K562 (cell line): ENCODE results near the gene ENKD1. TPM values are rescaled to one million over a fixed set of nuclear protein-coding genes. Genes with fewer than 3 reads are reported as not detected.

ENCODE experiments used
- ATAC-seq: fragments of 200-7000 bp; cut with Tn5 transposase; 3 replicates; pipeline ENCODE4 v1.9.1; 2020; ENCODE audit warnings: moderate library complexity
- BruUV-seq: library from RNA; stranded (reverse); fragments of 400-500 nt; replicated peaks from 2 replicates; lab custom pipeline; 2021; lab: Mats Ljungman, UMichigan
- CTCF ChIA-PET: fragments of 300-600 bp; formaldehyde crosslinking; extraction: SDS; loops from one replicate; lab custom pipeline; 2021; ENCODE audit warnings: low intra/inter-chr PET ratio; lab: Yijun Ruan, JAX
- POLR2A ChIA-PET: fragments of 300-600, 350-650 bp; sonication (Branson Sonifier 250); formaldehyde crosslinking; extraction: SDS; loops from one replicate; lab custom pipeline; 2021; ENCODE audit warnings: antibody characterized with exemption, inconsistent platforms; lab: Yijun Ruan, JAX
- DNase-seq, 4 experiments: peaks; one replicate each; pipeline versions ENCODE4 v3.0.0 to v3.0.0-alpha.2; 2011 to 2018; ENCODE audit warnings: low spot score in 3 of 4, mixed read lengths in 3 of 4; ENCODE audit errors: extremely low read depth in 1 of 4
- FAIRE-seq: peaks from 2 replicates; lab custom pipeline; 2011; peaks lifted over from hg19 to GRCh38; lab: Jason Lieb, UNC
- H2AFZ ChIP-seq: 2 replicates; pipeline ENCODE4 v1.6.0; 2011; ENCODE audit warnings: low read depth, low read length, control low read depth, inconsistent platforms
- H3K27ac ChIP-seq: fragments of 200-600 bp; 3 replicates; pipeline ENCODE4 v1.8.0; 2011; ENCODE audit warnings: low read depth, mild to moderate bottlenecking, control low read depth, inconsistent platforms, low read length, moderate library complexity, mixed read lengths; ENCODE audit errors: extremely low read depth
- H3K27me3 ChIP-seq, 2 experiments: fragments of 300-600 bp in 1 of 2; 2 replicates in 1 of 2; 3 replicates in 1 of 2; pipeline versions ENCODE4 v1.6.0 to v1.8.0; 2011; ENCODE audit warnings: inconsistent platforms in 2 of 2, low read length in 2 of 2, mild to moderate bottlenecking in 1 of 2, mixed read lengths in 1 of 2, moderate library complexity in 1 of 2; ENCODE audit not compliant: control insufficient read depth in 2 of 2, insufficient read depth in 2 of 2
- H3K36me3 ChIP-seq: fragments of 300-600 bp; 3 replicates; pipeline ENCODE4 v1.8.0; 2011; ENCODE audit warnings: mild to moderate bottlenecking, low read length, inconsistent platforms; ENCODE audit not compliant: control insufficient read depth, insufficient read depth
- H3K4me1 ChIP-seq, 2 experiments: fragments of 200-600 bp in 1 of 2; replicated peaks in 1 of 2; 2 replicates in 1 of 2; 3 replicates in 1 of 2; pipeline versions ENCODE4 v1.5.1 to v1.8.0; 2011; ENCODE audit warnings: inconsistent platforms in 2 of 2, low read length in 2 of 2, mild to moderate bottlenecking in 1 of 2, mixed read lengths in 1 of 2, moderate library complexity in 1 of 2; ENCODE audit not compliant: control insufficient read depth in 2 of 2, insufficient read depth in 2 of 2
- H3K4me2 ChIP-seq: 2 replicates; pipeline ENCODE4 v1.6.1; 2011; ENCODE audit warnings: low read length, control low read depth, inconsistent platforms, mixed read lengths; ENCODE audit not compliant: insufficient read depth
- H3K4me3 ChIP-seq: fragments of 200-600 bp; sonication (generic), shearing (Covaris generic); 2 replicates; pipeline ENCODE4 v1.5.1; 2016; ENCODE audit warnings: control low read depth, inconsistent platforms
- H3K79me2 ChIP-seq: fragments of 200-600 bp; 3 replicates; pipeline ENCODE4 v1.8.0; 2011; ENCODE audit warnings: low read length, inconsistent platforms; ENCODE audit not compliant: control insufficient read depth, insufficient read depth
- H3K9ac ChIP-seq, 2 experiments: 2 replicates each; pipeline versions ENCODE4 v1.6.0 to v1.6.1; 2011; ENCODE audit warnings: low read depth in 2 of 2, low read length in 2 of 2, control low read depth in 1 of 2, inconsistent platforms in 1 of 2, mild to moderate bottlenecking in 1 of 2, mixed read lengths in 1 of 2; ENCODE audit not compliant: insufficient read depth in 1 of 2
- H3K9me1 ChIP-seq: one replicate; pipeline ENCODE4 v1.6.0; 2011; ENCODE audit warnings: inconsistent platforms, mild to moderate bottlenecking, low read length, moderate library complexity; ENCODE audit not compliant: control insufficient read depth, insufficient read depth
- H3K9me3 ChIP-seq: replicated peaks from 2 replicates; pipeline ENCODE4 v1.5.1; 2011; ENCODE audit warnings: low read depth, low read length, inconsistent platforms; ENCODE audit not compliant: control insufficient read depth, insufficient read depth
- H4K20me1 ChIP-seq: replicated peaks from 2 replicates; pipeline ENCODE4 v1.6.1; 2011; ENCODE audit warnings: low read length, inconsistent platforms, mixed read lengths; ENCODE audit not compliant: control insufficient read depth, insufficient read depth
- CAMTA2 ChIP-seq: fragments of 250-450 bp; sonication (Bioruptor Pico); conservative IDR thresholded peaks from 2 replicates; pipeline ENCODE4 v1.5.1; 2022
- CHCHD3 ChIP-seq: fragments of 250-450 bp; sonication (Bioruptor Pico); IDR thresholded peaks from 2 replicates; pipeline ENCODE4 v2.1.2; 2022; ENCODE audit warnings: mild to moderate bottlenecking
- EHMT2 ChIP-seq: fragments of 450-650 bp; IDR thresholded peaks from 2 replicates; pipeline ENCODE4 v1.6.1; 2018; ENCODE audit warnings: antibody characterized with exemption
- GTF2B ChIP-seq: IDR thresholded peaks from 2 replicates; pipeline ENCODE4 v1.6.1; 2011; ENCODE audit not compliant: insufficient read length; ENCODE audit errors: extremely low read depth
- HMG20A ChIP-seq: fragments of 450-650 bp; formaldehyde crosslinking; conservative IDR thresholded peaks from 2 replicates; pipeline ENCODE4 v1.4.0; 2020; ENCODE audit warnings: mild to moderate bottlenecking, mixed read lengths
- NCOA1 ChIP-seq: fragments of 450-650 bp; IDR thresholded peaks from 2 replicates; pipeline ENCODE4 v1.6.1; 2016; ENCODE audit warnings: low read depth
- NONO ChIP-seq, 2 experiments: fragments of 200-400 bp in 1 of 2; fragments of 450-650 bp in 1 of 2; formaldehyde crosslinking in 1 of 2; IDR thresholded peaks; 2 replicates each; pipeline ENCODE4 v1.6.1; 2017; ENCODE audit warnings: low read depth in 2 of 2, mild to moderate bottlenecking in 2 of 2, moderate library complexity in 2 of 2, low read length in 1 of 2
- SMC3 ChIP-seq: conservative IDR thresholded peaks from 2 replicates; pipeline ENCODE4 v1.6.1; 2011; ENCODE audit warnings: low read depth, low read length, improper control_type of control experiment; ENCODE audit not compliant: insufficient read depth
- TCF7L2 ChIP-seq: fragments of 150-350 bp; IDR thresholded peaks from 2 replicates; pipeline ENCODE4 v1.6.1; 2016; ENCODE audit warnings: low read depth, mild to moderate bottlenecking, low read length, moderate library complexity
- TFAM ChIP-seq: fragments of 250-450 bp; sonication (Bioruptor Pico); conservative IDR thresholded peaks from 2 replicates; pipeline ENCODE4 v1.5.0; 2021; ENCODE audit warnings: mild to moderate bottlenecking, moderate library complexity
- ZBTB5 ChIP-seq: fragments of 450-650 bp; IDR thresholded peaks from 2 replicates; pipeline ENCODE4 v1.6.1; 2017; ENCODE audit warnings: antibody characterized with exemption
- ZNF316 ChIP-seq: fragments of 450-650 bp; IDR thresholded peaks from 2 replicates; pipeline ENCODE4 v1.6.1; 2016
- WGBS: fragments of 100-300 bp; shearing (Covaris generic); methylation state at CpG from one replicate; pipeline ENCODE4 v1.1.6; 2016; ENCODE audit warnings: low coverage, mixed read lengths; ENCODE audit not compliant: insufficient coverage; ENCODE audit errors: missing lambda C conversion rate; 5-methylcytosine and 5-hydroxymethylcytosine counted together
- in situ Hi-C: fragments of 300-500 bp; cut with MboI; formaldehyde crosslinking; loops from 4 replicates; pipeline ENCODE4 v1.15.0; 2018; ENCODE audit warnings: inconsistent platforms, mixed read lengths
- intact Hi-C: fragments of 100-400 bp; cut with micrococcal nuclease; formaldehyde crosslinking; loops from 2 replicates; pipeline ENCODE4 v1.14.2; 2022
- polyA plus RNA-seq, 8 experiments: library from polyadenylated mRNA; depleted of rRNA in 4 of 8; stranded (reverse) in 5 of 8; unstranded in 3 of 8; fragments of >200 nt; fragmentation: Nextera tagmentation in 2 of 8; fragmentation: Illumina TruSeq in 1 of 8; extraction: Ambion mirVana in 2 of 8; extraction: Trizol in 1 of 8; gene quantifications; 2 replicates each; pipeline versions ENCODE4 v1.2.1 to v1.2.3, GENCODE V29; 2011 to 2014; ENCODE audit warnings: inconsistent platforms in 1 of 8, missing spikeins in 1 of 8
- total RNA-seq, 7 experiments: library from RNA; depleted of rRNA in 6 of 7; stranded (reverse); fragments of >200 nt in 6 of 7; fragmentation: Illumina TruSeq in 2 of 7; extraction: Trizol in 2 of 7; gene quantifications; 2 replicates each; pipeline versions ENCODE4 v1.2.1 to v1.2.3, GENCODE V29; 2011 to 2021; ENCODE audit warnings: low replicate concordance in 1 of 7
- TF ChIP-seq, protein P1 (sequence below): fragments of 450-650 bp; formaldehyde crosslinking; conservative IDR thresholded peaks from 2 replicates; pipeline ENCODE4 v1.4.0; 2022; ENCODE audit warnings: mild to moderate bottlenecking, missing genetic modification characterization
- TF ChIP-seq, protein P2 (sequence below), 3 experiments: IDR thresholded peaks in 2 of 3; conservative IDR thresholded peaks in 1 of 3; 2 replicates each; pipeline ENCODE4 v1.5.1; 2011 to 2012; ENCODE audit warnings: low read length in 3 of 3, mild to moderate bottlenecking in 3 of 3, control low read depth in 2 of 3, improper control_type of control experiment in 1 of 3, inconsistent platforms in 1 of 3, low read depth in 1 of 3, mixed read lengths in 1 of 3, moderate library complexity in 1 of 3; ENCODE audit not compliant: insufficient read depth in 2 of 3

Gene ENKD1
- total and polyA plus RNA-seq, 9 of the 15 experiments (the other 6 are each of a cell fraction or from before 2014, with no cell fraction given), result 1.1 to 26.9 (median 8.3) TPM

- Histone ChIP-seq H3K79me2 (no peaks in the 10 kb centered on the region), H3K27ac (no peak overlapping the region), H3K9me3 (peaks cover 3% of the 10 kb centered on the region), H3K27me3 (no peaks in the 10 kb centered on the region), H3K9ac (no peak overlapping the region), H3K9me1 (no peaks in the 10 kb centered on the region), H4K20me1 (no peaks in the 10 kb centered on the region), H3K4me3 (no peak overlapping the region), H3K4me1 (no peaks in the 10 kb centered on the region), H3K4me2 (no peak overlapping the region), H3K36me3 (0 out of 3 replicates have a peak, but pooled peaks cover 3% of the 10 kb centered on the region), H2AFZ (no peak overlapping the region)
- 63% methylated on average over 2 of the region's 2 CpGs for WGBS
- no TSS peak for BruUV-seq
- in situ Hi-C loops (no loop called here), intact Hi-C loops (no loop called here)
- no peak for ATAC-seq
- TF ChIP-seq TFAM (CRISPR knock-in tag), result no peak
- no peak for TF ChIP-seq EHMT2
- no peak for TF ChIP-seq TCF7L2
- TF ChIP-seq GTF2B, result no peak
- TF ChIP-seq, protein P1, sequence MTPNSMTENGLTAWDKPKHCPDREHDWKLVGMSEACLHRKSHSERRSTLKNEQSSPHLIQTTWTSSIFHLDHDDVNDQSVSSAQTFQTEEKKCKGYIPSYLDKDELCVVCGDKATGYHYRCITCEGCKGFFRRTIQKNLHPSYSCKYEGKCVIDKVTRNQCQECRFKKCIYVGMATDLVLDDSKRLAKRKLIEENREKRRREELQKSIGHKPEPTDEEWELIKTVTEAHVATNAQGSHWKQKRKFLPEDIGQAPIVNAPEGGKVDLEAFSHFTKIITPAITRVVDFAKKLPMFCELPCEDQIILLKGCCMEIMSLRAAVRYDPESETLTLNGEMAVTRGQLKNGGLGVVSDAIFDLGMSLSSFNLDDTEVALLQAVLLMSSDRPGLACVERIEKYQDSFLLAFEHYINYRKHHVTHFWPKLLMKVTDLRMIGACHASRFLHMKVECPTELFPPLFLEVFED (CRISPR knock-in tag), result no peak
- TF ChIP-seq CAMTA2, result no peak
- no peak for TF ChIP-seq ZBTB5
- no peak for TF ChIP-seq CHCHD3 (CRISPR knock-in tag)
- TF ChIP-seq, protein P2, sequence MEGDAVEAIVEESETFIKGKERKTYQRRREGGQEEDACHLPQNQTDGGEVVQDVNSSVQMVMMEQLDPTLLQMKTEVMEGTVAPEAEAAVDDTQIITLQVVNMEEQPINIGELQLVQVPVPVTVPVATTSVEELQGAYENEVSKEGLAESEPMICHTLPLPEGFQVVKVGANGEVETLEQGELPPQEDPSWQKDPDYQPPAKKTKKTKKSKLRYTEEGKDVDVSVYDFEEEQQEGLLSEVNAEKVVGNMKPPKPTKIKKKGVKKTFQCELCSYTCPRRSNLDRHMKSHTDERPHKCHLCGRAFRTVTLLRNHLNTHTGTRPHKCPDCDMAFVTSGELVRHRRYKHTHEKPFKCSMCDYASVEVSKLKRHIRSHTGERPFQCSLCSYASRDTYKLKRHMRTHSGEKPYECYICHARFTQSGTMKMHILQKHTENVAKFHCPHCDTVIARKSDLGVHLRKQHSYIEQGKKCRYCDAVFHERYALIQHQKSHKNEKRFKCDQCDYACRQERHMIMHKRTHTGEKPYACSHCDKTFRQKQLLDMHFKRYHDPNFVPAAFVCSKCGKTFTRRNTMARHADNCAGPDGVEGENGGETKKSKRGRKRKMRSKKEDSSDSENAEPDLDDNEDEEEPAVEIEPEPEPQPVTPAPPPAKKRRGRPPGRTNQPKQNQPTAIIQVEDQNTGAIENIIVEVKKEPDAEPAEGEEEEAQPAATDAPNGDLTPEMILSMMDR (IDR thresholded peaks at IDR 0.05 in 2 of 3, conservative IDR thresholded peaks at IDR 0.05 in 1 of 3; ENCODE audit: insufficient read depth in 2 of 3, low read depth in 1 of 3, low read length in 3 of 3), result no peak
- no peak for TF ChIP-seq SMC3
- no peak for TF ChIP-seq ZNF316
- TF ChIP-seq NONO (IDR thresholded peaks at IDR 0.05; ENCODE audit: low read depth in 2 of 2, low read length in 1 of 2), result no peak
- TF ChIP-seq NCOA1, result no peak
- TF ChIP-seq HMG20A, result no peak
- ChIA-PET POLR2A (interaction anchor here (0.5 kb wide), 1 partner anchor 16 kb away, joined by 3 read pairs; no protein-coding TSS in a partner anchor), CTCF (no interaction called here)
- no peak for FAIRE-seq
- DNase-seq, result no peak
Observed at GRCh38 chr16:67703626-67704025, 37.1 kb upstream of the ENKD1 start.
